Measurements from ENCODE around the gene LIMS1. TPM values are rescaled to one million over a fixed set of nuclear protein-coding genes. Genes with fewer than 3 reads are reported as not detected.
"Not testable (repeated sequence)": the region's sequence is repeated elsewhere in the genome, so short reads cannot be mapped to it uniquely, and the experiment has no call there.

LIMS1 gene
- total and polyA plus RNA-seq, 4 donors: 48.0 to 111 (median 88.4) TPM

DNA sequence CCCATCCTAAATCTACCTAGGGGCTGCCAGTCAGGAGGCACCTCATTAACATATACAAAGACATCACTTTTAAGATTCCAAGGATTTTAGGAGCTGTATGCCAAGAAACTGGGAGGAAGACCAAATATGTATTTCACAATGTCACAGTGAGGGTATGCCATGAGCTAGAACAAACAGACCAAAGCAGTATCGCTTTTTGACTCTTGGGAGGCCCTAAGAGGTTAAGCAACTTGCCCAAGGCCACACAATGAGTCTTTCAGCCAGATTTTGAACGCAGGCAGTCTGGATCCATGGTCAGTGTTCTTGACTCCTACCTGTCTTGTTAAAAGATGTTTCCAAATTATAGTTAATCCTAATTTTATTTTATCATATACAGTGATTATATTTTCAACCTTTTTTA is 132.9 kb downstream of the LIMS1 start:
- H3K27ac ChIP-seq (ENCODE audit: low read depth in 1 of 2, low read length in 2 of 2); intact Hi-C loops (cut with DNase I); DNase-seq; H3K4me3 ChIP-seq (ENCODE audit: low read length in 2 of 2); H3K4me1 ChIP-seq (ENCODE audit: control insufficient read depth in 1 of 2, insufficient read depth in 2 of 2, low read length in 2 of 2); H3K27me3 ChIP-seq (ENCODE audit: control insufficient read depth in 1 of 2, insufficient read depth in 2 of 2, low read length in 1 of 2); H3K36me3 ChIP-seq (ENCODE audit: control insufficient read depth in 1 of 2, insufficient read depth in 2 of 2, low read length in 1 of 2); H3K9me3 ChIP-seq (ENCODE audit: control insufficient read depth, low read length); ATAC-seq (ENCODE audit: low FRiP score): not testable (repeated sequence)
- WGBS, 2 donors: 27 to 51% methylated on average over 2 of the region's 2 CpGs

DNA sequence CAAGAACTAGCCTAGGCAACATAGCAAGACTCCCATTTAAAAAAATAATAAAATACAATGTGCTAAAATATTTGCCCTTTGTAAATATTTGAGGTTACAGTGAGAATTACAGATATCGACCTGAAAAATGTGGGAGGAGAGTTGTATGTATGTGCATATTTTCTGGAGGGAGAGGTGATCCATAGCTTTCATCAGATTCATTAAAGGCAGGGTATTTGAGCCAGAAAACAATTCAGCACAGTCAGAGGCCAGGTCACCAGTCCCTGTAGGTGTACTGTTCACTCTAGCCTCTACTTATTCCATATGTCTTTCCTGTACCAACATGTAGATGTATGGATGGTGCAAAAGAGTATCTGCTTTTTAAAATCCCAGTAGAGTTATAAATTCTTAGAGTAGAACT is 136.0 kb downstream of the LIMS1 start:
- H3K27ac ChIP-seq (ENCODE audit: low read depth in 1 of 2, low read length in 2 of 2); H3K4me1 ChIP-seq (ENCODE audit: control insufficient read depth in 1 of 2, insufficient read depth in 2 of 2, low read length in 2 of 2); ATAC-seq (ENCODE audit: low FRiP score); H3K27me3 ChIP-seq (ENCODE audit: control insufficient read depth in 1 of 2, insufficient read depth in 2 of 2, low read length in 1 of 2); H3K9me3 ChIP-seq (ENCODE audit: control insufficient read depth, low read length); DNase-seq; intact Hi-C loops (cut with DNase I); H3K36me3 ChIP-seq (ENCODE audit: control insufficient read depth in 1 of 2, insufficient read depth in 2 of 2, low read length in 1 of 2); H3K4me3 ChIP-seq (ENCODE audit: low read length in 2 of 2): not testable (repeated sequence)
- 33 to 69% methylated on average over 1 of the region's 1 CpG for WGBS, 2 donors

DNA sequence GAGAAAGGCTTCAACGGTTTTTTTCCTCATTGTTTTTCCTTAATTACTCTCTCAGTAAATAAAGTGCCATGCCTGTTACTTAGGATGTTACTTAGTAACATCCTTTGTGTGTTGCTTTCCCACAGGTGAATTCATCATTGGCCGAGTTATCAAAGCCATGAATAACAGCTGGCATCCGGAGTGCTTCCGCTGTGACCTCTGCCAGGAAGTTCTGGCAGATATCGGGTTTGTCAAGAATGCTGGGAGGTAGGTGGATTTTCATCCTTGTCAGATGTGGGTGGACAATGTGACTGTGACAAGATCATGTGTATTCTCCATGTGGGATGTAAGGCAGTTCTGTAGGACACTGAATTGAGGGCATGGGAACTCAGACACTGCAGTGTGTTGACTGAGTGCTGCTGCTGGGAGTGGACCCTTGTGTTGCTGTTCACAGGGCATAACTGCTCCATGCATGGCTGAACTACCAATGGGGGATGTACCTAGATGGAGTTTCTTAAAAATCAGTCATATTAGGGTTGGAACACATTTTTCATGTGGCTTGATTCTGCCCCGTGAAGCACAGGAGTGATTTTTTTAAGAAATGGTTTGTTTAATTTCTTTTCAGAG is 138.0 kb downstream of the LIMS1 start:
- H3K4me1 ChIP-seq (ENCODE audit: control insufficient read depth in 1 of 2, insufficient read depth in 2 of 2, low read length in 2 of 2); H3K36me3 ChIP-seq (ENCODE audit: control insufficient read depth in 1 of 2, insufficient read depth in 2 of 2, low read length in 1 of 2); intact Hi-C loops (cut with DNase I); H3K4me3 ChIP-seq (ENCODE audit: low read length in 2 of 2); H3K9me3 ChIP-seq (ENCODE audit: control insufficient read depth, low read length); DNase-seq; ATAC-seq (ENCODE audit: low FRiP score); H3K27ac ChIP-seq (ENCODE audit: low read depth in 1 of 2, low read length in 2 of 2); H3K27me3 ChIP-seq (ENCODE audit: control insufficient read depth in 1 of 2, insufficient read depth in 2 of 2, low read length in 1 of 2): not testable (repeated sequence)
- WGBS, 2 donors: 83% methylated on average over 1 of the region's 6 CpGs; no CpG with 5 or more reads in 1 of the 2 donors

DNA sequence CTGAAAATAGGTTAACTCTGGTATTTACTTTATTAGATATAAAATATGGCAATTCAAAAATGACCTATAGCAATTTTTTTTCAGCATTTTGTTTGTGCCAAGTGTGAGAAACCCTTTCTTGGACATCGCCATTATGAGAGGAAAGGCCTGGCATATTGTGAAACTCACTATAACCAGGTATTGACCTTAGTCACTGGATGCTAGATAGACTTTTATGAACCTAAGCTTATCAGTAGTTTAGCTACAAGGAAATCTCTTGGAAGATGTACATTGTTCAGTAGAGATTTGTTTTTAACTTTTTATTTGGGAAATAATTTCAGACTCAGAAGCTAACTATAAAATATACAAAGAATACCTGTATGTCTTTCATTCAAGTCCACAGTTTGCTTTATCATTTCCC is 142.3 kb downstream of the LIMS1 start:
- H3K9me3 ChIP-seq (ENCODE audit: control insufficient read depth, low read length); H3K36me3 ChIP-seq (ENCODE audit: control insufficient read depth in 1 of 2, insufficient read depth in 2 of 2, low read length in 1 of 2); H3K4me3 ChIP-seq (ENCODE audit: low read length in 2 of 2); H3K27me3 ChIP-seq (ENCODE audit: control insufficient read depth in 1 of 2, insufficient read depth in 2 of 2, low read length in 1 of 2); intact Hi-C loops (cut with DNase I); H3K27ac ChIP-seq (ENCODE audit: low read depth in 1 of 2, low read length in 2 of 2); DNase-seq; ATAC-seq (ENCODE audit: low FRiP score); H3K4me1 ChIP-seq (ENCODE audit: control insufficient read depth in 1 of 2, insufficient read depth in 2 of 2, low read length in 2 of 2): not testable (repeated sequence)
- WGBS, 2 donors: 89% methylated on average over 1 of the region's 1 CpG; no CpG with 5 or more reads in 1 of the 2 donors

DNA sequence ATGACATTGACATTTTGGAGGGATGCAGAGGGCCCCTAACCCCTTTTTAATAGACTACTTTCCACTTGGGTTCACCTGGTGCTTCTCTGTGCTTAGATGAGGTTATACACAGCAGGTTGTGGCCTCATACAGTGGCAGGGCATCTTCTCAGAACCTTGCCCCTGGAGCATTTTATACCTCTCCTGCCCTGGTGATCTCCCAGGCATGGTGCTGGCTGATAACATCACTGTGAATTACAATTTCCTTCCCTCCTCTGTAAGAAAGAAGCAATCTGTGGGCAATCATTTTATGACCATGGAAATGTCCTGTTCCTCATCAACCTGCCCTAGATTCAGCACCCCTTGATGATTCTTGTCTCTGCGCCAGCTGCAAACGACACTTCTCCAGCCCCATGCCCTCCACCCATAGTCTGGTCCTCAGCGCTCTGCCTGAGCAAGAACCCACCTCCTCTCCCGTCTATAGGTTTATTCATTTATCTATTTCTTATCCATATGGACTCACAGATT is 143.0 kb downstream of the LIMS1 start:
- H3K27ac ChIP-seq (ENCODE audit: low read depth in 1 of 2, low read length in 2 of 2); H3K4me3 ChIP-seq (ENCODE audit: low read length in 2 of 2); H3K27me3 ChIP-seq (ENCODE audit: control insufficient read depth in 1 of 2, insufficient read depth in 2 of 2, low read length in 1 of 2); H3K9me3 ChIP-seq (ENCODE audit: control insufficient read depth, low read length); ATAC-seq (ENCODE audit: low FRiP score); intact Hi-C loops (cut with DNase I); DNase-seq; H3K36me3 ChIP-seq (ENCODE audit: control insufficient read depth in 1 of 2, insufficient read depth in 2 of 2, low read length in 1 of 2); H3K4me1 ChIP-seq (ENCODE audit: control insufficient read depth in 1 of 2, insufficient read depth in 2 of 2, low read length in 2 of 2): not testable (repeated sequence)
- WGBS, 2 donors: 76 to 79% methylated on average over 4 of the region's 4 CpGs

DNA sequence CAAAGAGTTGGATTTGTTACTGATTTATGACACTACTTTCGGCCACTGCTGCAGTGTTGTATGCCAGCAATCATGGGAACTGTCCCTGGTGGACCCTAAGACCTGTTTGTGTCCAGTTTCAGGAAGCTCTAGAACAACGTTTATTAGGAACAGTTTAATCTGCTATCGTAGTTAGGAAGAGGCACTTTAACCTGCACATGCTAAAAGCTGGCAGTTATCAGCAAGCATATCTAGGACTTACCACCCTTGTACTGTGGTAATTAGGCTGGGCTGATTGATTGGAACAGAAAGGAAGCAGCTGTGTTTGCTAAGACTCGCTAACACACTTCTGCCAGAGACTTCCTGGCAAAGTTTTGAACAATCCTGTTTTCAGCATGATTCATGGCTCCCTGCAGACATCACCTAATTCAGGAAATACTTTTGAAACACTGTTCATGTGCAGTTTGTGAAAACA is 144.0 kb downstream of the LIMS1 start:
- H3K36me3 ChIP-seq (ENCODE audit: control insufficient read depth in 1 of 2, insufficient read depth in 2 of 2, low read length in 1 of 2); H3K9me3 ChIP-seq (ENCODE audit: control insufficient read depth, low read length); H3K4me3 ChIP-seq (ENCODE audit: low read length in 2 of 2); DNase-seq; H3K27me3 ChIP-seq (ENCODE audit: control insufficient read depth in 1 of 2, insufficient read depth in 2 of 2, low read length in 1 of 2); intact Hi-C loops (cut with DNase I); H3K4me1 ChIP-seq (ENCODE audit: control insufficient read depth in 1 of 2, insufficient read depth in 2 of 2, low read length in 2 of 2): not testable (repeated sequence)
- peak overlapping the region in 1 of 2 donors; percentile 53 for H3K27ac ChIP-seq (ENCODE audit: low read depth in 1 of 2, low read length in 2 of 2)
- ATAC-seq (ENCODE audit: low FRiP score): peak; percentile 77
- WGBS, 2 donors: 0 to 4% methylated on average over 4 of the region's 4 CpGs

DNA sequence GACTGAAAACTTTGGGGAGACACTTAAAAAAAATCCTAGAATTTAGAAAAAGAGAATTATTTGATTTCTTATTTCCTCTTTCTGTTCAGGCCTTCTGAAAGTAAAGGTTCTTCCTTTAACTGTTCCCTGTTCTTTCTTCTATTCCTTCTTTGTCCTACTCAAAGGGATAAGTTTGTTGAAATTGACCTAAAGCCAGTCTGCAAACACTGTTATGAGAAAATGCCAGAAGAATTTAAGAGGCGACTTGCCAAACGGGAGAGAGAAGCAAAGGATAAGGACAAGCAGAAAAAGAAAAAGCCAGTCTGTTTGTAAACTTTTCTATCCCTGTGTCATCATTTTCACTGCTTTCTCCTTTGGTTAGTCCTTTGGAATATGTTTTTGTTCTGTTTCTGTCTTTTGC is 146.5 kb downstream of the LIMS1 start:
- H3K36me3 ChIP-seq (ENCODE audit: control insufficient read depth in 1 of 2, insufficient read depth in 2 of 2, low read length in 1 of 2); H3K27me3 ChIP-seq (ENCODE audit: control insufficient read depth in 1 of 2, insufficient read depth in 2 of 2, low read length in 1 of 2); H3K4me1 ChIP-seq (ENCODE audit: control insufficient read depth in 1 of 2, insufficient read depth in 2 of 2, low read length in 2 of 2); ATAC-seq (ENCODE audit: low FRiP score); H3K27ac ChIP-seq (ENCODE audit: low read depth in 1 of 2, low read length in 2 of 2); DNase-seq; H3K4me3 ChIP-seq (ENCODE audit: low read length in 2 of 2); H3K9me3 ChIP-seq (ENCODE audit: control insufficient read depth, low read length); intact Hi-C loops (cut with DNase I): not testable (repeated sequence)
- no CpG with 5 or more reads among the region's 2 CpGs for WGBS, 2 donors

DNA sequence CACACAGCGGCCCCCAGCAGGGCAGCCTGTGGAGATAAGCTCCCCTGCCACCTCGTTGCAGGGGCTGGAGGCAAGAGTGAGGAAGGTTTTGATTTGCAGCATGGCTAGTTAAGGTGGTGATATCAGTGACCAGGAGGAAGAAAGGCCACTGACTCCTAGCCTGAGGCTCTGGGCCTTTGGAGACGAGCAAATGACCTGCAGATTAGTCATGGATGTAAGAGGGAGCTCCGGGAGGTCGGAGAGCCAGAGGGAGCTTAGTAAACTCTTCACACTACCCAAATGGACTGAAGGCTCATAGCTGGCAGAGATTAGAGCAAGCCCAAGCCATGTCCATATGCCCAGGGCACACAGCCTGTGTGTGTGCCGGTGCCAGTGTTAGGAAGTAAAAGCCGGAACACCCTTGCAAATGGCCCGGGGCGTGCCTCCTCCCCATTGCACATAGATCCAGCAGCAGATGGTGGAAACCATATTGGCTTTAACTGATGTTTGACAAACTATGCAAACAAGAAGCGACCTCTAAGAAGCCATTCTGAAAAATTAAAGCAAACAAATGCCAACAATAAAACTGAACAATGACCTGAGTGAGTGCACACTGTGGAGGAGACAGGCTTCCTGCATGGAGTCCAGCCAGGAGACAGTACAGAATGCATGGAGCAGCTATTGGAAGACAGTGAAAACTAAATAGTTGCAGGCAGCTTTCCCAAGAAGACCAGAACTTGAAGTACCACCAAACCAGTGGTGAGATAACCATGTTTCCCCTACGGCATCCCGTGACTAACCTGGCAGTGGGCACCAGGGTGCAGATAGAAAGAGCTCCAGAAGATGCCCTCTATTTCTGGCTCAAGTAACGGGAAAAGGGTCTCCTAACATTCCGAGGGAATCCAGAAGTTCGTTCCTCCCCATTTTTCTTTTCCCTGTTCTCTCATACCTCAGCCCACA is 154.8 kb downstream of the LIMS1 start:
- H3K27ac ChIP-seq (ENCODE audit: low read depth in 1 of 2, low read length in 2 of 2): not testable (repeated sequence)

More for the DNA sequence above, 154.8 kb downstream of the LIMS1 start:
- DNase-seq; H3K4me3 ChIP-seq (ENCODE audit: low read length in 2 of 2); intact Hi-C loops (cut with DNase I); H3K4me1 ChIP-seq (ENCODE audit: control insufficient read depth in 1 of 2, insufficient read depth in 2 of 2, low read length in 2 of 2); H3K9me3 ChIP-seq (ENCODE audit: control insufficient read depth, low read length); H3K36me3 ChIP-seq (ENCODE audit: control insufficient read depth in 1 of 2, insufficient read depth in 2 of 2, low read length in 1 of 2); H3K27me3 ChIP-seq (ENCODE audit: control insufficient read depth in 1 of 2, insufficient read depth in 2 of 2, low read length in 1 of 2): not testable (repeated sequence)
- 29 to 37% methylated on average over 7 to 9 of the region's 15 CpGs for WGBS, 2 donors
- peak; percentile 29 for ATAC-seq (ENCODE audit: low FRiP score)
